Lower lobe of right lung (tissue), 2 donors: ENCODE results near the gene SYNGAP1. TPM values are rescaled to one million over a fixed set of nuclear protein-coding genes. Genes with fewer than 3 reads are reported as not detected.

Experiments used
- ATAC-seq, 2 donors: fragments of 200-7000 bp; cut with Tn5 transposase; one replicate each; pipeline ENCODE4 v1.9.1; 2020 to 2022; ENCODE audit warnings: mild to moderate bottlenecking in 2 of 2, moderate library complexity in 2 of 2
- DNase-seq: peaks from one replicate; pipeline ENCODE4 v3.0.0-alpha.2; 2020
- H3K27ac ChIP-seq: fragments of 200-600 bp; one replicate; pipeline ENCODE4 v1.8.0; 2022
- H3K27me3 ChIP-seq: fragments of 200-600 bp; one replicate; pipeline ENCODE4 v1.8.0; 2022; ENCODE audit warnings: low read depth
- H3K36me3 ChIP-seq: fragments of 200-600 bp; one replicate; pipeline ENCODE4 v1.8.0; 2022; ENCODE audit warnings: mild to moderate bottlenecking
- H3K4me1 ChIP-seq: fragments of 200-600 bp; one replicate; pipeline ENCODE4 v1.8.0; 2022
- H3K4me3 ChIP-seq: fragments of 200-600 bp; one replicate; pipeline ENCODE4 v1.8.0; 2022; ENCODE audit warnings: mild to moderate bottlenecking
- H3K9me3 ChIP-seq: fragments of 200-600 bp; one replicate; pipeline ENCODE4 v1.8.0; 2022
- intact Hi-C: fragments of 100-400 bp; cut with DNase I; formaldehyde crosslinking; loops from one replicate; pipeline ENCODE4 v1.11.0; 2022
- total RNA-seq: library from RNA; stranded (reverse); fragmentation: NEBNext Ultra II Directional; extraction: Animal tissue kit (Norgen Biotek cat#: 25700); gene quantifications from one replicate; pipeline ENCODE4 v1.2.1, GENCODE V29; 2021
- TF ChIP-seq, protein P1 (sequence below): fragments of 200-600 bp; IDR thresholded peaks from one replicate; pipeline ENCODE4 v1.8.0; 2022; ENCODE audit warnings: antibody characterized with exemption, mild to moderate bottlenecking
- donor health status: DM: no; HTN: yes; CAD: no; lungs with severe emphysema.

SYNGAP1 gene
- total RNA-seq, 1 donor from 2014 or later: 21.6 TPM

DNA sequence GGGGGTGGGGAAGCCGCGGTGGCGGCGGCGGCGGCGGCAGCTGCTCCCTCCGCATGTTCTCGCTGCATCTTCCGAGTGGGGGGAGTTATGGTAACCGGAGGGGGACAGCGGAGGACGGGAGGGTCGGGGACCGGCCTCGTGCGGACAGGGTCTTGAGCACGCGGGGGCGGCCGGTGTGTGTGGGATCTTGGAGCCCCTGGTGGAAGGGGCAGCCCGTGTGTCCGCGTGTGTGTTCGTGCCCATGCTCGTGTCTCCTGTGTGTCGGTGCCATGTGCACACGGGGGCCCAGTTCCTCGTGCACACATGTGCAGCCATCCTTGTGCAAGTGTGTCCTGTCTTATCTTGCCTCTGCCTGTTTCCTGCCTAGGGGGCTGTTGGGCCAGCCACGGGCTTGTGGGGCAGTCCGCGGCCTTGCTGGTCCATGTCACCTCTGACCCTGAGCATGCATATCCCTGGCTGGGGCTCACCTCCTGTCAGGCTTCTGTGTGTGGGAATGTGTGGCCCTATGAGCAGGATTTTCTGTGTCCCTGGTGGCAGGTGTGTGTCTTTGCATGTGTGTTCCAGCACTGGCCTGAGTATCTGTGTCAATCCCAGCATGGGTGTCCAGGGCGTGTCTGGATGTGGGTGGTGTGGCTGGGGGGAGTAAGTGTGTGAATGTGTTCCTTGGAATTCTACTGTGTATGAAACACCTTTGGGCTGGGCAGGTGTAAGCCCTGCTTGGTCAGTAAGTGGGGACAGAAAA, 8.5 kb downstream of the SYNGAP1 start:
- no peaks in the 10 kb centered on the region for H3K27me3 ChIP-seq
- TF ChIP-seq, protein P1, sequence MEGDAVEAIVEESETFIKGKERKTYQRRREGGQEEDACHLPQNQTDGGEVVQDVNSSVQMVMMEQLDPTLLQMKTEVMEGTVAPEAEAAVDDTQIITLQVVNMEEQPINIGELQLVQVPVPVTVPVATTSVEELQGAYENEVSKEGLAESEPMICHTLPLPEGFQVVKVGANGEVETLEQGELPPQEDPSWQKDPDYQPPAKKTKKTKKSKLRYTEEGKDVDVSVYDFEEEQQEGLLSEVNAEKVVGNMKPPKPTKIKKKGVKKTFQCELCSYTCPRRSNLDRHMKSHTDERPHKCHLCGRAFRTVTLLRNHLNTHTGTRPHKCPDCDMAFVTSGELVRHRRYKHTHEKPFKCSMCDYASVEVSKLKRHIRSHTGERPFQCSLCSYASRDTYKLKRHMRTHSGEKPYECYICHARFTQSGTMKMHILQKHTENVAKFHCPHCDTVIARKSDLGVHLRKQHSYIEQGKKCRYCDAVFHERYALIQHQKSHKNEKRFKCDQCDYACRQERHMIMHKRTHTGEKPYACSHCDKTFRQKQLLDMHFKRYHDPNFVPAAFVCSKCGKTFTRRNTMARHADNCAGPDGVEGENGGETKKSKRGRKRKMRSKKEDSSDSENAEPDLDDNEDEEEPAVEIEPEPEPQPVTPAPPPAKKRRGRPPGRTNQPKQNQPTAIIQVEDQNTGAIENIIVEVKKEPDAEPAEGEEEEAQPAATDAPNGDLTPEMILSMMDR: peak; percentile 27
- H3K36me3 ChIP-seq: no peaks in the 10 kb centered on the region
- intact Hi-C loops: no loop called here
- DNase-seq (peak; percentile 59), ATAC-seq (peak in 1 of 2 donors; percentile 1)
- peak overlapping the region; percentile 65 for H3K27ac ChIP-seq
- H3K9me3 ChIP-seq: no peaks in the 10 kb centered on the region
- H3K4me1 ChIP-seq: peaks cover 60% of the 10 kb centered on the region
- peak overlapping the region; percentile 60 for H3K4me3 ChIP-seq

DNA sequence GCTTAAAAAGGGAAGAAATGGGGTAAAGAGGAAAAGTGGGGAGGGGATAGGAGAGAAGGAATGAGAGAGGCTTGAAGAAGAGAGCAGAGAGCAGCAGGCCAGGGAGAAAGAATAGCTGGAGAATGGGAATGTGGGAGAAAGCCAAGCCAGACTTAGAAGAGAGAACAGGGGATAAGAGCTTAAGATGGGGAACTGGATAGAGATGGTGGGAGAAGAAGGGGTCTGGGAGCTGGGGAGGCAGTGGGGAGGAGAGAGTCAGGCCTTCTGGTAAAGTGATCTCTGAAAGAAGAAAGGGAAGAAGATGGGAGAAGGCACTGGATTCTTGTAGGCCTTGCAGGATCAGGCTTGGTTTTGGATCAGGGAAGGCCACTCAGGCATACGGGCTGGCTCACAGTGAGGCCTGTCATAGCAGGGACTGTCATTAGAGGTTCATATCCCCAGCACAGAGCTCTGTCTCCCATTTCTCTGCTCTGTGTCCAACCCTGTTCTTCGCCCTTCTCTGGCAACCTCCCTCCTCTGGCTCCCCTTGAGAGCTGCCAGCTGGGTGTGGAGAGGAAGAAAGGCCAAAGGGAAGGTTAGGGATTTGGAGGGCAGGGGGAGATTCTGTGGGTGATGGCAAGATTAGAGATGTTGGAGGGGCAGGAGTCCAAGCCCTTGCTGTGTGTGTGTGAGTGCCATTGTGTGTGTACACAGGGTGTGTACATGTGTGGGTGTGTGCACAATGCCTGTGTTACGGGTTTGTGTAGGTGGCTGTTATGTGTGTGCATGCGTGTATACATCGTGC, 9.3 kb downstream of the SYNGAP1 start:
- Histone ChIP-seq H3K36me3 (no peaks in the 10 kb centered on the region), H3K4me3 (no peak overlapping the region), H3K27me3 (no peaks in the 10 kb centered on the region), H3K4me1 (peaks cover 59% of the 10 kb centered on the region), H3K27ac (peak overlapping the region; percentile 65), H3K9me3 (no peaks in the 10 kb centered on the region)
- DNase-seq (no peak), ATAC-seq (no peak)
- TF ChIP-seq, protein P1: no peak
- intact Hi-C loops: no loop called here

DNA sequence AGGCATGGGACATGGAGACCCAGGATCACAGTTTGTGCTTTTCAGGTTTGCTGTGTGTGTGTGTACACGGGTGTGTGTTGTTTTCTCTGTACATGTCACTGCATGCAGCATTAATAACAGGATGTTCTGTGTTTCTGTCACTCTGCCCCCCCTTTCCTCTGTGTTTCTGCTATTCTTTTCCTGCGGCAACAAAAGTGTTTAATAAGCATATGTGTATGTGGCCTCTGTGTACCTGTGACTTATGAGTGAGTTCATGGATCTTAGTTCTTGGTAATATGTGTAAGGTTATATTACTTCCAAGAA, 9.8 kb downstream of the SYNGAP1 start:
- Histone ChIP-seq H3K4me3 (no peak overlapping the region), H3K36me3 (no peaks in the 10 kb centered on the region), H3K27me3 (no peaks in the 10 kb centered on the region), H3K4me1 (peaks cover 54% of the 10 kb centered on the region), H3K27ac (peak overlapping the region; percentile 65), H3K9me3 (no peaks in the 10 kb centered on the region)
- TF ChIP-seq, protein P1: no peak
- no peak for DNase-seq
- ATAC-seq: no peak
- intact Hi-C loops: no loop called here

- intact Hi-C loops: no loop called here
- ATAC-seq (no peak), DNase-seq (no peak)
- Histone ChIP-seq H3K27me3 (no peaks in the 10 kb centered on the region), H3K9me3 (no peaks in the 10 kb centered on the region), H3K4me3 (no peak overlapping the region), H3K4me1 (peaks cover 50% of the 10 kb centered on the region), H3K27ac (no peak overlapping the region), H3K36me3 (peaks cover 4% of the 10 kb centered on the region)
- TF ChIP-seq, protein P1: no peak
Observed at GRCh38 chr6:33430334-33430733, 10.5 kb downstream of the SYNGAP1 start.

DNA sequence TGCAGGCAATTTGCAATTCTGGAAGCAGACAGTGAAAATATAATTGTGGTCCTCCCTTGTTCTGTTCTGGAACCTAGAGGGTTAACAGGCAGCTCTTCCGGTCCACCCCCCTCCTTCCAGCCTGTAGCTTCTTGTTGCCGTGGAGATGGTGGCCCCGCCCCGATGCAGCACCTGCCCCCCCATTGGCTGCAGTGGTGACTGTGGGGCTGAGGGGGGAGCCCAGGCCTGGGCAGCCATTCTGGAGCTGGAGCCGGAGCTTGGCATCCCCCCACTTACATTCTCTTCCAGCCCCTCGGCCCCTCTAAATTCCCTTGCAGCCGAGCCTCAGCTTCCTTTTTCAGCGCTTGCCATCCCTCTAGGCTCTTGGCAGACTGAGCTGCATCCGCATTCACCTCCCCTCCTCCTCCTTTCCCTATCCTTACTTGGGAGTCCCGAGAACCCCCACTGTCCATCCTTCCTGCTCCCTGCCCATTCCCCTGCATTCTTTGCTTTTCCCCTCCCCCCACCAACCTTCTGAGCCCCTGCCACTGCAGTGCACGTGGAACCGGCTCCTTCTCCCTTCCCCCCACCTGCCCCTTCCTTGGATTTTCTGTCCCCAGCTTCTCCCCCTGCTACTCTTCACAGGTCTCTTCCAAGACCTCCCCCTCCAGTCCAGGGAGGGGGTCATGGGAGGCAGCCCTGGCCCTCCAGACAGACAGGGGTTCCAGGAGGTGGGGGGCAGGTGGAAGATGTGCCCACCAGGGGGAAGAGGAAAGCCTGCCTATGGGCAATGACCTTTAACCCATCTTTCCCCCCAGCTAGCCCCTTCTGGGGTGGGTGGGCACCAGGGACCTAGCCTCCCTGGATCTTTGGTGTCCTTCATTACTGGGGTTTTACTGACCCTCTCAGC, 11.4 kb downstream of the SYNGAP1 start:
- no peak overlapping the region for H3K27ac ChIP-seq
- peak overlapping the region; percentile 10 for H3K4me3 ChIP-seq
- H3K36me3 ChIP-seq: peaks cover 13% of the 10 kb centered on the region
- DNase-seq (peak; percentile 71), ATAC-seq (peak; percentile 8 to 36)
- H3K27me3 ChIP-seq: no peaks in the 10 kb centered on the region
- peaks cover 50% of the 10 kb centered on the region for H3K4me1 ChIP-seq
- TF ChIP-seq, protein P1: no peak
- H3K9me3 ChIP-seq: no peaks in the 10 kb centered on the region
- intact Hi-C loops: no loop called here
